GM12873 (cell line): ENCODE measurements around the gene BANF2.

Source experiments
- TF ChIP-seq, protein P1 (sequence below): IDR thresholded peaks from 2 replicates; pipeline ENCODE4 v1.5.1; 2012; ENCODE audit warnings: low read depth, mild to moderate bottlenecking, moderate library complexity, low read length, control low read depth; ENCODE audit not compliant: insufficient read depth; ENCODE audit errors: missing control alignments

Gene BANF2

DNA sequence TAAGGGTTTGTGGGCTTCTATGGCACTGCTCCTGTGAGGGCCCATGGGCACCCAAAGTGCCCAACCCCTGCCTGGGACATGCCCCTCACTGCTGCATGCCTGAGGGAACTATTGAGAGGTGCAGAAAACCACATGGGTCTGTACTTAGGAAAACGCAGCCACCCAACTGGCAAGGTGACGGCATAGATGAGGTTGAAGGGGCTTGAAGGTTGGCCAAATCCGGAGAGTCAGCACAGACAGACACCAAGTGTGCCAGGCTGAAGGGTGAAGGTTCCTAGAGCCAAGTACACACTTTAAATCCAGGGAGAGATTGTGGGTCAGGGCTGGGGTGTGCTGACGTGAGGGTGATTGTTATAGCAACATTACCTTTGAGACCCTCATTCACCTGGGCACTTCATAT lies 6.2 kb downstream of the BANF2 start:
- TF ChIP-seq, protein P1, sequence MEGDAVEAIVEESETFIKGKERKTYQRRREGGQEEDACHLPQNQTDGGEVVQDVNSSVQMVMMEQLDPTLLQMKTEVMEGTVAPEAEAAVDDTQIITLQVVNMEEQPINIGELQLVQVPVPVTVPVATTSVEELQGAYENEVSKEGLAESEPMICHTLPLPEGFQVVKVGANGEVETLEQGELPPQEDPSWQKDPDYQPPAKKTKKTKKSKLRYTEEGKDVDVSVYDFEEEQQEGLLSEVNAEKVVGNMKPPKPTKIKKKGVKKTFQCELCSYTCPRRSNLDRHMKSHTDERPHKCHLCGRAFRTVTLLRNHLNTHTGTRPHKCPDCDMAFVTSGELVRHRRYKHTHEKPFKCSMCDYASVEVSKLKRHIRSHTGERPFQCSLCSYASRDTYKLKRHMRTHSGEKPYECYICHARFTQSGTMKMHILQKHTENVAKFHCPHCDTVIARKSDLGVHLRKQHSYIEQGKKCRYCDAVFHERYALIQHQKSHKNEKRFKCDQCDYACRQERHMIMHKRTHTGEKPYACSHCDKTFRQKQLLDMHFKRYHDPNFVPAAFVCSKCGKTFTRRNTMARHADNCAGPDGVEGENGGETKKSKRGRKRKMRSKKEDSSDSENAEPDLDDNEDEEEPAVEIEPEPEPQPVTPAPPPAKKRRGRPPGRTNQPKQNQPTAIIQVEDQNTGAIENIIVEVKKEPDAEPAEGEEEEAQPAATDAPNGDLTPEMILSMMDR = no peak

DNA sequence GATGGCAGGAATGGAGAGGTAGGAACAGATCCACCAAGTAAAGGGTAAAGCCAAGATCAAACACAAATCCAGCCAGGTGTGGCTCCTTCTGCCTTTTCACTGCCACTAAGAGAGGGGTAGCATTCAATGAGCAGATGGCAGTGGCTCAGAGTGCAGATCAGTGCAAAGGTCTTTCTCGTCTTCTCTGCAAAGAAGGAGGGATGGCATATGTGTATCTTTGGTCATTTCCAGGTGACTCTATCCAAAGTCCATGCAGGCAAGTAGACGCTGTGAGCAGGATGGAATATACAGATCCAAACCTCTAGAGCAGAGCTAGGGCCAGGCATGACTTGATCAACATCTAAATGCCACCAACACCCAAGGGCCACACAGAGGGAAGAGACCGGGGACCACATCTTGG lies 6.9 kb downstream of the BANF2 start:
- TF ChIP-seq, protein P1 = no peak

DNA sequence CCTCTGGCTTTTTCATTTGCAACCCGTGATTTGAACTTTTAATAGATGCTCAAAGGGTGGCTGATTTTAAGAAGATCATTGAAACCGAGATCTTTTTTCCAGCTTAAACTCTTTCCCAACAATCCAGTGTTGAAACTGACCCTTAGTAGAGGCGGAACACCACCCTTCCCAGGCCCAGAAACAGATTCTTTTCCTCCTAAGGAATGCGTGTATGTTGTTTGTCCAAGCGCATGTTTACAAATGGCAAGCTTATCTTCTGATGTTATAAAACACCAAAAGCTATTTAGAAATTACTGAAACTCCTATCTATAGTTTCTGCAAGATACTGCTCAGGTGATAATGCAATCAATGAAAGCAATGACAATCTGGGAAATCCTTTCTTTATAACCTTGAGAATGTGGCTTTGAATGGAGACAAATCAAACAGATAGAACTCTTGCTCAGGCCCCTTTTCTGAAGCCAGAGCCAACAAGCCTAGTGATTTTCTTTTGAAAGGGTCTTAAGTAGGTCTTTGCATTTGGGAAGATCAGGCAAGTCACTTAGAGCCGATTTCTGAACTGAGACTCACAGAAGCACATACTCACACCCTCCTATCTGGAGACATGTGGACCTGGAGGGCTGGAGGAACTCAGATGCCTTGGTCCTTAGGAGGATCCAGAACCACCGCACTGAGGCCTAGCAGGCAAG lies 9.1 kb downstream of the BANF2 start:
- TF ChIP-seq, protein P1 = no peak

DNA sequence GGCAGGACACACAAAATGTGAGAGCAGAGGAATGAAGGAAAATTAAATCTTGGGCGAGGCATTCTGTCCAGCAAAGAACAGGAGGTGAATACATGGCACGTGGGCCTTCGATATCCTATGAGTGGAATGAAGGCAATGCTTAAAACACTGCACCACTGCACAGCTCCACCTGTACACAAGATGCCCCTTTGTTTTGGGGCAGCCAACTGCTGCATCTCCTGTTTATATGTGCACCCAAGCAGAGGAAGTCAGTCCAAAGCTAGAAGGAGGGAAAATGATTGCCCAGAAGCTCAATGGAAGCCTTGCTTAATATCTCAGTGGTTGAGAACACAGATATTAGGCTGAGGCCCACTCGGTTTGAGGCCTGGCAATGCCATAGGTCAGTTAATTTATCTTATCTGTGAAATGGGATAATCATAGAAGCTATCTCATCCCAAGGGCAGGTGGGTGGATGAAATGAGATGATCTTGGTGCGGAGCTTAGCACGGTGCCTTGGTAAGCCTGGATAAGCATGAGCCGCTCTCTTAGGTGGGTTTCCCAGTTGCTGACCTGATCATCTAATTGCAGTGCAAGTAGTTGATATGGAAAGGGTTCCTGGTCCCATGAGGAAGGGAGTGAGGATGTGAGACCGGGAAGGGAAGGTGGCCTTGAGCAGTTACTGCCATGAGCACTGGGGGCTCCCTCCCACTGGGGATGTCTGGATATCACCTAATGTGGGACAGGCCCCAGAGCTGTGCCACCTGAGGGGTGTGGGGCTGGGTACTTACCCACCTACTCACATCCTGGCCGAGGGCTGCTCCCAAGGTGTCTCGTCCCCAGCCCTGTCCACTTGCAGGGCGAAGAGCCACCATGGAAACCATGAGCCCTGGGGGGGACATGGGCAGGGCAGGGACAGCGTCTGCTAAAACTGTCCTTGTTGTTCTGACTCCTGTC lies 9.9 kb downstream of the BANF2 start:
- TF ChIP-seq, protein P1 = no peak

DNA sequence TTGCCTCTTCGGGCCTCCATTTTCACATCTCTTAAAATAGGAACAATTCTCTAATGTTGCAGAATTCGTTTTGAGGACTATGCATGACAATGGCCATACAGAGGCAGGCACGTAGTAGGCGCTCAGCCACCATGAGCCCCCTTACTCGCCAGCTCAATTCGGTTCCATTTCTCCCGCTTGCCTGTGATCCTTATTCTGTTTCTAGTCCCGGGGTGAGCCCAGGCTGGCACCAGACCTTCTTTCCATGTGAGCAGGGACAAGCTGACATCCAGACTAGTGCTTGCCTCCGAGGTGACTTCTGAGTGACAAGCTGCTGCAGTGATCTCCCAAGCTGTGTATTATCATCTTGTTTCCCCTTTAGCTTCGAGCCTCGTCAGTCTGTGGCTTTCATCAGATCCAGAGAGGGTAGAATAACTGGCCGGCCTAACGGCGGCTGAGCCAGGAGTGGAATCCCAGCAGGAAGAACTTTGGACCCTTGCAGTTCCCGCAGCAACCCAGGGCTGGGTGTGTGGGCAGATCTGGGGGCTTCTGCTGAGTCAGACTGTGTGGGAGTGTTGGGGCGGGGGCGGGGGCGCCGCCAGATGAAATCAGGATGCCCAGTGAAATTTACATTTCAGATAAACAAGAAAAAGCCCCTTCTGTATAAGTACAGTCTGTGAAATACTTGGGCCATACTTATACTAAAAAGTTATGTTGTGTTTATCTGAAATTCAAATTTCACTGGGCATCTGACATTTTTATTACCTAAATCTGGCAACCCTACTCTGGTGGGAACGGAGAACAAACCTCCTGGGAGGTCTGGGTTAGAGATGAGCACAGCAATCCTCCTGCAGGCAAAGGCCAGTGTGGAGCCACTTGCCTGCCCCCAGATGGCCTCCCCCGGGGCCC lies 10.9 kb downstream of the BANF2 start:
- TF ChIP-seq, protein P1 = no peak

DNA sequence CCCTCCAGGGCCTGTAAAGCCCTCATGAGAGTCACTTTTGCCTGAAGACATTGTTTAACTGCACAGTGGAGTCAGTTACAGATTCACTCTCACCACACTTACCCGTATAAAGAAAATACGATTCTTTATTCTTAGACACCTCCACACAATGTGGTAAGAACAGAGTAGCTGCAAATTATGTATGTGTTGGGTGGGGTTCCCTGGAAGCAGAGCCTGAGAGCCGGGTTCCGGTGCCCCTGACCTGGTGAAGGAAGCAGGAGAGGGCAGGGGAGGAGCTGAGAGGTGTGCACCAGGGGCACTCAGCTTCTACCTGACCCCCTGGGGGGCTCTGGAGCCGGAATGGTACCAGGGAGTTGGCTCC lies 11.5 kb downstream of the BANF2 start:
- TF ChIP-seq, protein P1 = no peak
